ENCODE data around the gene BANK1. TPM values are rescaled to one million over a fixed set of nuclear protein-coding genes. Genes with fewer than 3 reads are reported as not detected.

The BANK1 gene
- total RNA-seq, 2 experiments from 2014 or later = not detected

DNA sequence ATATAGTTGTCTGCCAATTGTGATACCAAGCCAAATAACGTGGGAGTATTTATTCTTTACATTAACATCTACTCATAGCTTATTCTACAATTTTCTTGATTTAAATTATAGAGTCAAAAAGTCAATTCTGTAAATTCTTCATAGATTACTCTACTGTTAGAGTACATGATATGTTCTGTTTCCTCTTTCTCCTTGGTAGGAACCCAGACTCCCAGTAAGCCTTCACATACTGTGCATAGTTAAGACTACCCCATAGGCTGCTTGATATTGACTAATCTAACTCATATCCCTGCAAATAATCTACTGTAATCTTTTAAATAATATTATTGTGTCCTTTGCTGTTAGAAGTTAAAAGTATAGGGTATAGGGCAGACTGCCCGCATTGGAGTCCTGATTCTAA lies 35.4 kb downstream of the BANK1 start:
- Mint-ChIP-seq H3K4me1 (ENCODE audit: low read depth) (no peaks in the 10 kb centered on the region), H3K27ac (no peak overlapping the region), H3K9me3 (peaks cover under 1% of the 10 kb centered on the region), H3K36me3 (no peaks in the 10 kb centered on the region), H3K4me3 (no peak overlapping the region), H3K27me3 (peaks cover 4% of the 10 kb centered on the region)
- DNase-seq = no peak
- intact Hi-C loops (cut with micrococcal nuclease) = no loop called here
- CTCF ChIA-PET = no interaction called here
- POLR2A ChIA-PET = no interaction called here

DNA sequence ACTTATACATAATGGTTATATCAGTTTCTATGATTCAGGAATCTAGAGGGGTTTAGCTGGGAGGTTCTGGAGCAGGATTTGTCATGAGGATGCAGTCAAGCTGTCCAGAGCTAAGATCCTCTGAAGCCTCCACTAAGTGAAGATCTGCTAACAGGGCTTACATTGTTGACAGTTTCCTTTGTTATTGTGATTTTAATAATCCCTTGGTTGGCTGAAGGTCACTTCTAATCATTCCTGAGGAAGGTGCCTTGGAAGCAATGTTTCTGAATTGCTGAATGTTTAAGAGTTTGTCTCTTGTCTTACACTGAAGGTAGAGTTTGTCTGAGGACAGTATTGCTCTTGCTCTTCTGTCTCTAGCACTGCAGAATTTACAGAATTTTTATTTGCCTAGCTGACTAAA lies 41.3 kb downstream of the BANK1 start:
- Mint-ChIP-seq H3K4me1 (ENCODE audit: low read depth) (no peaks in the 10 kb centered on the region), H3K4me3 (no peak overlapping the region), H3K27ac (no peak overlapping the region), H3K9me3 (no peaks in the 10 kb centered on the region), H3K27me3 (peaks cover 5% of the 10 kb centered on the region), H3K36me3 (no peaks in the 10 kb centered on the region)
- POLR2A ChIA-PET = no interaction called here
- intact Hi-C loops (cut with micrococcal nuclease) = no loop called here
- DNase-seq = no peak
- CTCF ChIA-PET = no interaction called here

DNA sequence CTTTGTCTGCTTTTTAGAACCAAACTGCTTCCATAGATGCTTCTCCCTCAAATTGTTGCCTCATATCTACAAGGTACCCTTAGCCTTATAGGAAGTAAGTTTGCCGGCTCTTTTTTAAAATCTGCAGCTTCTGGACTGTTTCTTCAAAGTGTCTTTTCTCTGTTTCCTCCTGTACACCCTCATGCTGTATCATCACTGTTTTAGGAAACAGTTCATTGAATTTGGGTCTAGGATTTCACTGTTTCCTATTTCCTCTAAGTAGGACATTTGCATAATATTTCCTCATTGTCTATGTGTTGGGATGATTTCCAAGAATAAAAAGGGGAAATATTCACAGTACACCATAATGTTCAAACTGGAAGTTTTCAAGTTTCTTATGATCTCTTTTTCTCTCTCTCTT lies 43.0 kb downstream of the BANK1 start:
- ChIA-PET POLR2A (no interaction called here), CTCF (no interaction called here)
- Mint-ChIP-seq H3K9me3 (no peaks in the 10 kb centered on the region), H3K27me3 (peaks cover 5% of the 10 kb centered on the region), H3K4me1 (ENCODE audit: low read depth) (no peaks in the 10 kb centered on the region), H3K36me3 (no peaks in the 10 kb centered on the region), H3K27ac (no peak overlapping the region), H3K4me3 (no peak overlapping the region)
- no peak for DNase-seq
- intact Hi-C loops (cut with micrococcal nuclease) = no loop called here

DNA sequence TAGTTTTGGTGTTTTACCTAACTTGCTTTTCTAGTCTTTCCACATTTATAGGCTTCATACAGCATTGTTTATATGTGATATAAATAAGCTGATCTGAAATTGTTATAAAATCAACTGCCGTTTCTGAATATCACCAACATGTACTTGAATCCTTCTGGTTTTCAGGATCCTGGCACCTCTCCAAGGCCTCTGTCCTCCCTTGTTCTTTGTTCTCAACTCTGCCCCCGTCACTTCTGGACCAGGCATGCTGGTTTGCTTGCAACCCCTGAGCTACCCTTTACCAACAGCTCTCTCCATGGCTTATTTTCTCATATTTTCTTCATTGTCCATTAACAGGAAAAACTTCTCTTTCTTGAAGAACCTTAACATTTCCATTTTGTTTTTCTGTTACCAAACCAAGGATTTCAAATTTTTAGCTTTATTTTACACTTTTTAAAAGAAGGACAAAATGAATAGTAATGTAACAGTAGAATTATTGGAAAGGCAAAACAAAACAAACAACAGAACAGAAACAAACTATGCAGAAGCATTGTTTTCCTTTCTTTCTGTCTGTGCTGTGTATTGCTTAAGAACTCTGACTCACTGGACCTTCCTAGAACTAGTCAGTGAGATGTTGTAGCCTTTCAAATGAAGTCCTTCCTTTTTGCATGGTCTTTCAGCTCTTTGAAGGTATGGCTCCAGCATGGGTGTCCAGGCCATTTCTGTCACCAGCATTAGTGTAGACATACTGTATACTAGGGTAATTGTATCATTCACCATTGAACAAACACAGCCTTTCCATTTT lies 44.8 kb downstream of the BANK1 start:
- intact Hi-C loops (cut with micrococcal nuclease) = no loop called here
- Mint-ChIP-seq H3K4me3 (no peak overlapping the region), H3K4me1 (ENCODE audit: low read depth) (no peaks in the 10 kb centered on the region), H3K27me3 (peaks cover 6% of the 10 kb centered on the region), H3K27ac (no peak overlapping the region), H3K9me3 (no peaks in the 10 kb centered on the region), H3K36me3 (no peaks in the 10 kb centered on the region)
- ChIA-PET CTCF (no interaction called here), POLR2A (interaction anchor here (0.6 kb wide), 1 partner anchor 134 kb away, joined by 3 read pairs; no protein-coding TSS in a partner anchor)
- DNase-seq = no peak

DNA sequence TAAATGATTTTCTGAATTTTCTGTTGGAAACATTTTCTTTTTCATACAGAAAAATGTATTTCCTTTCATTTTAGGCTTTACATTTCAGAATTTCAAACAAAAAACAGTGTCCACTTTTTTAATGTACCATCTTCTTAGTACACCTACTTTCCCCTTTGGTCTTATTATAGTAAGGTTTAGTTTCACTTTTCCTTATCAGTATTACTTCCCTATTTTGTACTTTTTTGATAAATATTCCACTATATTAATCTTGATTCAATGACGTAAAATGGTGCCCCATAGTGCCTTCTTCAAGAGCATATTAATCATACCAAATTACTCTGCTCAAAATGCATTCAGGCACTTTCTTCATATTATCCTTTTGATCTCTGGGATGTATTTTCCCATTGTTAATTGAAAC lies 52.5 kb downstream of the BANK1 start:
- no peak overlapping the region for H3K27ac Mint-ChIP-seq
- H3K4me1 Mint-ChIP-seq (ENCODE audit: low read depth) = no peaks in the 10 kb centered on the region
- ChIA-PET POLR2A (no interaction called here), CTCF (no interaction called here)
- H3K36me3 Mint-ChIP-seq = no peaks in the 10 kb centered on the region
- peaks cover 1% of the 10 kb centered on the region for H3K27me3 Mint-ChIP-seq
- DNase-seq = no peak
- no peaks in the 10 kb centered on the region for H3K9me3 Mint-ChIP-seq
- no peak overlapping the region for H3K4me3 Mint-ChIP-seq
- intact Hi-C loops (cut with micrococcal nuclease) = no loop called here

DNA sequence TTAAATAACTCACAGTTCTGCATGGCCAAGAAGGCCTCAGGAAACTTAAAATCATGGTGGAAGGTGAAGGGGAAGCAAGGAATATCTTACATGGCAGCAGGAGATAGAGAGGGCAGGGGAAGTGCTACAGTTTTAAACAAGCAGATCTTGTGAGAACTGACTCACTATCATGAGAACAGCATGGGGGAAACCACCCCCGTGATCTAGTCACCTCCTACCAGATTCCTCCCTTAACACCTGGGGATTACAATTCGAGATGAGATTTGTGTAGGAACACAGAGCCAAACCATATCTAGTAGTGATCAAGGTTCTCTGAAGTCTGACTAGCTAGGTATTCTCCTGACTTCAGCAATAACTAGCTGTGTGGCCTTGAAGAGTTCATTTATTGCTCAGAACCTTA lies 56.0 kb downstream of the BANK1 start:
- H3K9me3 Mint-ChIP-seq = no peaks in the 10 kb centered on the region
- CTCF ChIA-PET = no interaction called here
- no peak for DNase-seq
- intact Hi-C loops (cut with micrococcal nuclease) = no loop called here
- H3K27ac Mint-ChIP-seq = no peak overlapping the region
- no peaks in the 10 kb centered on the region for H3K27me3 Mint-ChIP-seq
- H3K4me3 Mint-ChIP-seq = no peak overlapping the region
- H3K4me1 Mint-ChIP-seq (ENCODE audit: low read depth) = no peaks in the 10 kb centered on the region
- POLR2A ChIA-PET = no interaction called here
- H3K36me3 Mint-ChIP-seq = no peaks in the 10 kb centered on the region

DNA sequence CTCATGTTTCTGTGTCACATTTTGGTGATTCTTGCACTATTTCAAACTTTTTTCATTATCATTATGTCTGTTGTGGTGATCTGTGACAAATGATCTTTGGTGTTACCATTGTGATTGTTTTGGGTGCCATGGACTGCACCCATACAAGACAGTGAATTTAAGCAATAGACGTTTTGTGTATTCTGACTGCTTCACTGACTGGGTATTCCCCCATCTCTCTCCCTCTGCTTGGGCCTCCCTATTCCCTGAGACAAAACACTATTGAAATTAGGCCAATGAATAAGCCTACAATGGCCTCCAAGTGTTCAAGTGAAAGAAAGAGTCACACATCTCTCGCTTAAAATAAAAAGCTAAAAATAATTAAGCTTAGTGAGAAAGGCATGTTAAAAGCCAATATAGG lies 60.2 kb downstream of the BANK1 start:
- intact Hi-C loops (cut with micrococcal nuclease) = no loop called here
- CTCF ChIA-PET = no interaction called here
- Mint-ChIP-seq H3K36me3 (no peaks in the 10 kb centered on the region), H3K27ac (no peak overlapping the region), H3K4me3 (no peak overlapping the region), H3K4me1 (ENCODE audit: low read depth) (no peaks in the 10 kb centered on the region), H3K9me3 (no peaks in the 10 kb centered on the region), H3K27me3 (no peaks in the 10 kb centered on the region)
- no peak for DNase-seq
- POLR2A ChIA-PET = no interaction called here

DNA sequence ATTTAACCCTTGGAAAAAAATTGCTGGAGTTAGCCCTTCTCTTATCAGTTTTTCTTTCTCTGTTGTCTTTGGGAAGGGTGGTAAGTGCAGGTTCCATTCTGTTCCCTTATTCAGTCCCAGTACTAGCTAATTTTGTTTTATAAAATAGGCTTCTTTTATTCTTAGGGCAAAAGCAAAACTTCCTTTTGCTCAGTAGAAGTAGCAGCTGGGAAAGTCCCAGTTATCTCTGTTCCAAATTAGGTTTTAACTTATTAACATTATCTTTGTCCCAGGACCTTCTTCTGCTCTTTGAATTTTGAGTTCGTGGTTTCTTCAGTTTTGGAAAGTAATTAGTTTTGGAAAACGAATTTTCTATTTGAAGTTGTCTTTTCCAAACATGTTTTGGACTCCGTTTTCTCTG lies 61.1 kb downstream of the BANK1 start:
- Mint-ChIP-seq H3K27ac (no peak overlapping the region), H3K4me3 (no peak overlapping the region), H3K9me3 (no peaks in the 10 kb centered on the region), H3K27me3 (peaks cover 4% of the 10 kb centered on the region), H3K36me3 (no peaks in the 10 kb centered on the region), H3K4me1 (ENCODE audit: low read depth) (no peaks in the 10 kb centered on the region)
- DNase-seq = no peak
- ChIA-PET CTCF (no interaction called here), POLR2A (no interaction called here)
- intact Hi-C loops (cut with micrococcal nuclease) = no loop called here

DNA sequence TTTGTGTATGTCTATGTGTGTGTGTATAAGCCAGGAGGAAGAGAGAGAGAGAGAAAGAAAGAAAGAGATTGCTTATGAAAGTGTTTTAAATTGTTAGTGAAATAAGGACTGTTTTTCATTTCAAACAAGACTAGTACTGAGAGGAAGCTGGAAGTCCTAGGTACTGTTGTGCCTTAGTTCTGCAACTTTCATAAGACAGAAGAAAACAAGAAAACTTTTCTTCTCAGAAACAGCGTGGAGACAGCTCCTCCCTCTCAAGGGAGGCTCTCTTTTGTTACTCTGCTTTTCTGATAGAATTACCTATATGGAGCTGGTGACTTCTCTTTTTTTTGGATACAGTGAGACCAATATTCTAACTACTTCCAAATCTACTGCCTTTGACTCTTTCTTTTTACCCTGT lies 62.5 kb downstream of the BANK1 start:
- H3K4me3 Mint-ChIP-seq = no peak overlapping the region
- no peaks in the 10 kb centered on the region for H3K36me3 Mint-ChIP-seq
- no peaks in the 10 kb centered on the region for H3K9me3 Mint-ChIP-seq
- peaks cover 4% of the 10 kb centered on the region for H3K27me3 Mint-ChIP-seq
- no peak for DNase-seq
- H3K4me1 Mint-ChIP-seq (ENCODE audit: low read depth) = no peaks in the 10 kb centered on the region
- H3K27ac Mint-ChIP-seq = no peak overlapping the region
- intact Hi-C loops (cut with micrococcal nuclease) = no loop called here
- ChIA-PET POLR2A (no interaction called here), CTCF (no interaction called here)

DNA sequence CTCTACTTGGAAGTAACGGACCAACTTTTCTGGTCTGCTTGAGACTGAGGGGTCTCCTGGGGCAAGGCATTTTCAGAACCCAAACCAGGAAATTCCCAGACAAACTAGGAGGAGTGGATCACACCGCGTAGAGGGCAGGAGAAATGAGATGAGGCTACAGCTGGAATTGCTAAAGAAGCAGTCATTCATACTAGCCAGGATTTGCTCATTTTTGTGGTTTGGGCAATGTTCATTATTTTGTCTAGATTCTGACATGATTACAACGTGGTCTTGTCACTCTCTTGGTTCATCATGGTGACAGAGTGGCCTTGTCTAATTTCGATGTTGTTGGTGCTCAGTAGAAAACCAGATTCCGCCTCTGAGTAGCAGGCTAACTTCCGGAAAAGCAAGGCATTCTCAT lies 63.2 kb downstream of the BANK1 start:
- H3K4me1 Mint-ChIP-seq (ENCODE audit: low read depth) = no peaks in the 10 kb centered on the region
- DNase-seq = no peak
- ChIA-PET CTCF (no interaction called here), POLR2A (no interaction called here)
- no peak overlapping the region for H3K27ac Mint-ChIP-seq
- H3K4me3 Mint-ChIP-seq = no peak overlapping the region
- H3K36me3 Mint-ChIP-seq = no peaks in the 10 kb centered on the region
- peaks cover 4% of the 10 kb centered on the region for H3K27me3 Mint-ChIP-seq
- H3K9me3 Mint-ChIP-seq = no peaks in the 10 kb centered on the region
- intact Hi-C loops (cut with micrococcal nuclease) = no loop called here

DNA sequence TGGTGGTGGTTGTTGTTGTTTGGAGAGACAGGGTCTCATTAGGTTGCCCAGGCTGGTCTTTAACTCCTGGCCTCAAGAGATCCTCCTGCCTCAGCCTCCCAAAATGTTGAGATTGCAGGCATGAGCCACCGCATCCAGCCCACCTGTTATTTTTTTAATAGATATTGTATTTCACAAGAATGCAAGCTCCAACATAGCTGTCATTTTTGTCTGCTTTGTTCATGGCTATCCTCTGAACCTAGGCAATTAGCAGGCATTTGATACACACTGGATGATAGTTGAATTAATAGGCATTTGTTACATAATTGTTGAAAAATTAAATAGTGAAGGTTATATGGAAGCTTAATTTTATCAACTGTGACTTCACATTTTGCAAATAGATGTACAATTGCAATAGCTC lies 64.7 kb downstream of the BANK1 start:
- Mint-ChIP-seq H3K36me3 (no peaks in the 10 kb centered on the region), H3K9me3 (no peaks in the 10 kb centered on the region), H3K4me1 (ENCODE audit: low read depth) (no peaks in the 10 kb centered on the region), H3K27ac (no peak overlapping the region), H3K4me3 (no peak overlapping the region), H3K27me3 (peaks cover 7% of the 10 kb centered on the region)
- DNase-seq = no peak
- ChIA-PET POLR2A (no interaction called here), CTCF (no interaction called here)
- intact Hi-C loops (cut with micrococcal nuclease) = no loop called here

DNA sequence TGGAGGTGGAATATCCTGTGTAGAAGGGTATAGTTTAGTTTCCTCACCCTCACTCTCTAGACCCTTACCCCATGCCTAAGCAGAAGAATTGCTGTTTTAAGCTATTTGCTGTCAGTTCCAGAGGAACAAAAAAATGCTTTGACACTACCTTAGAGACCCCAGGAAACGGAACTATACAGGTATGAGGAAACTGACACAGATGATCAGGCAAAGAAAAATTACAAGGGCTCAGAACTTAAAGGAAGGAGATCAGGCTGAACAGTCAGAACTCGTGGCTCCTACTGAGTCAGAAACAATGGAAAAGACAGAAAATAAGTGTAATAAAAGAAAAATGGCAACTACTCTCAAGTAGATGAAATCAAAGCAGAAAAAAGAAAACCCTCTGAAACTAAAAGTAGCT lies 65.6 kb downstream of the BANK1 start:
- H3K4me1 Mint-ChIP-seq (ENCODE audit: low read depth) = no peaks in the 10 kb centered on the region
- no peak overlapping the region for H3K27ac Mint-ChIP-seq
- POLR2A ChIA-PET = no interaction called here
- no peaks in the 10 kb centered on the region for H3K9me3 Mint-ChIP-seq
- H3K36me3 Mint-ChIP-seq = no peaks in the 10 kb centered on the region
- no peak overlapping the region for H3K4me3 Mint-ChIP-seq
- H3K27me3 Mint-ChIP-seq = peaks cover 14% of the 10 kb centered on the region
- no peak for DNase-seq
- intact Hi-C loops (cut with micrococcal nuclease) = no loop called here
- CTCF ChIA-PET = no interaction called here

DNA sequence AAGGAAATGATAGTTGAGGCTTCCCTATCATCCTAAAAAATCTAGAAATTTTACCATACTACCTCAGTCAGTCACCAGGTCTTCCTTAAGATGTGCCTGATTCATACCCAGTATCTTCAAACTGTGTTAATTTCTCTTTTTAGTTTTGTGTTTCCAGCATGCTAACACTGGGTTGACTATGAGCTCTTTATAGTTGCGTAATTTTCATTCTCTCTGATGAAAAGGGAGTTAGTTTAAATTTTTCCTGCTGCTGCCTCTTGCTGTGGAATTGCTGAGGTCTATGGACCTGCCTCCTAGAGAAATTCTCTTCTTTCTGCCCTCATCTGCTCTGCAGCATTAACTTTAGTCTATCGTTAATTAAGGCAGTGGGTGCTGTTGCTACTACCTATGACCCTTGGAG lies 66.6 kb downstream of the BANK1 start:
- no peak overlapping the region for H3K4me3 Mint-ChIP-seq
- H3K9me3 Mint-ChIP-seq = no peaks in the 10 kb centered on the region
- H3K27me3 Mint-ChIP-seq = peaks cover 14% of the 10 kb centered on the region
- ChIA-PET POLR2A (no interaction called here), CTCF (no interaction called here)
- no peaks in the 10 kb centered on the region for H3K36me3 Mint-ChIP-seq
- intact Hi-C loops (cut with micrococcal nuclease) = no loop called here
- no peaks in the 10 kb centered on the region for H3K4me1 Mint-ChIP-seq (ENCODE audit: low read depth)
- no peak overlapping the region for H3K27ac Mint-ChIP-seq
- DNase-seq = no peak
